Stomach smooth muscle (tissue), 2 donors: ENCODE data around the gene BBS1.
"Not testable (repeated sequence)": the region's sequence is repeated elsewhere in the genome, so short reads cannot be mapped to it uniquely, and the experiment has no call there.

ENCODE experiments used
- H3K27ac ChIP-seq: one replicate; pipeline ENCODE4 v1.7.0; 2013; ENCODE audit warnings: mild to moderate bottlenecking, low read length, inconsistent platforms
- H3K27me3 ChIP-seq, 2 donors: one replicate each; pipeline ENCODE4 v1.7.0; 2013; ENCODE audit warnings: low read length in 2 of 2; ENCODE audit not compliant: insufficient read depth in 2 of 2, control insufficient read depth in 1 of 2
- H3K36me3 ChIP-seq, 2 donors: one replicate each; pipeline ENCODE4 v1.7.0; 2013; ENCODE audit warnings: low read length in 2 of 2; ENCODE audit not compliant: control insufficient read depth in 2 of 2, insufficient read depth in 2 of 2
- H3K4me1 ChIP-seq: one replicate; pipeline ENCODE4 v1.7.0; 2013; ENCODE audit warnings: low read length; ENCODE audit not compliant: control insufficient read depth, insufficient read depth
- H3K4me3 ChIP-seq, 2 donors: one replicate each; pipeline ENCODE4 v1.7.0; 2013; ENCODE audit warnings: low read length in 2 of 2
- H3K9ac ChIP-seq, 2 donors: one replicate each; pipeline ENCODE4 v1.7.0; 2013; ENCODE audit warnings: low read length in 2 of 2, mild to moderate bottlenecking in 1 of 2
- H3K9me3 ChIP-seq, 2 donors: one replicate each; pipeline ENCODE4 v1.7.0; 2013; ENCODE audit warnings: low read length in 2 of 2; ENCODE audit not compliant: control insufficient read depth in 2 of 2
- donor health status: healthy.
- donor health status: Pancreatic carcinoma.

BBS1 gene

GRCh38 chr11:66579017-66579606 is 68.7 kb downstream of the BBS1 start:
- peaks cover 4% of the 10 kb centered on the region for H3K4me1 ChIP-seq
- H3K27me3 ChIP-seq: no peaks in the 10 kb centered on the region
- no peaks in the 10 kb centered on the region for H3K9me3 ChIP-seq
- H3K36me3 ChIP-seq: no peaks in the 10 kb centered on the region
- H3K27ac ChIP-seq: no peak overlapping the region
- peak overlapping the region in 1 of 2 donors; percentile 22 for H3K4me3 ChIP-seq
- H3K9ac ChIP-seq: no peak overlapping the region

DNA sequence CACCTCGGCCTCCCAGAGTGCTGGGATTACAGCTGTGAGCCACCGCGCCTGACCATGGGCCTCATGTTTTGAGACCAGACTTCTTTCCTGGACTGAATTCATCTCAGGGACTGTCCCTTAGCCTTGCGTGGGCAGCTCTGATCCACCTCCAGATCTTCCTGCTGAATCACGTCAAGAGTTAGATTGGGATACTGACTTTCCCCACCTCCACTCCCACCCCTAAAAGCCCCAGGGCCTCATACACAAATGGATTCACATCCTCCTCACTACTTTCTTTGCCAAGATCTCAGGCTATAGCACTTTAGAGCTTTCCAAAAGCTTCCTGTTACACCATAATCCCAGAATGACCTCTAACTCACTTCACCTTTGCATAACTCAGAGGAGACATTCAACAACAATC is 70.4 kb downstream of the BBS1 start:
- Histone ChIP-seq H3K9me3 (no peaks in the 10 kb centered on the region), H3K36me3 (no peaks in the 10 kb centered on the region), H3K27me3 (no peaks in the 10 kb centered on the region), H3K27ac (no peak overlapping the region), H3K4me1 (peaks cover 4% of the 10 kb centered on the region), H3K9ac (no peak overlapping the region), H3K4me3 (no peak overlapping the region)

DNA sequence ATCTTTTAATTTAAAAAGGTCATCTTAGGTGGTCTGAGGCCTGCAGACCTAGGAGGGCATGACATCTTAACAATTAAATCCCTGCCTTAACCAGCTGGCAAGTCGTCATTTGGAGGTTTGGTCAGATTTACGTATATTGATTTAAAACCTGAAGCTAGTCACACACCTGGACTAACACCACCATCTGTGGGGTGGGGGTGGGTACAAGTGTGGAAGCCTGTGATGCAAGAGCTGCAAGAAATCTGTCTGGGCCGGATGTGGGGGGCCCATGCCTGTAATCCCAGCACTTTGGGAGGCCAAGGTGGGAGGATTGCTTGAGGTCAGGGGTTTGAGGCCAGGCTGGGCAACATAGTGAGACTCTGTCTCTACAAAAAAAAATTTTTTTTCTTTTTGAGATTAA is 70.8 kb downstream of the BBS1 start:
- Histone ChIP-seq H3K36me3 (no peaks in the 10 kb centered on the region), H3K4me3 (no peak overlapping the region), H3K27me3 (no peaks in the 10 kb centered on the region), H3K4me1 (peaks cover 4% of the 10 kb centered on the region), H3K9ac (no peak overlapping the region), H3K27ac (no peak overlapping the region), H3K9me3 (no peaks in the 10 kb centered on the region)

GRCh38 chr11:66582565-66583147 is 72.2 kb downstream of the BBS1 start:
- H3K4me1 ChIP-seq, H3K27ac ChIP-seq, H3K36me3 ChIP-seq, H3K27me3 ChIP-seq, H3K9me3 ChIP-seq, H3K9ac ChIP-seq, H3K4me3 ChIP-seq: not testable (repeated sequence)
